GM21786 (cell line): ENCODE data around the gene VPS39.

ENCODE experiments used
- ATAC-seq: cut with Tn5 transposase; IDR thresholded peaks from one replicate; pipeline ENCODE4 v1.9.1; 2021; ENCODE audit not compliant: unreplicated experiment

The VPS39 gene

DNA sequence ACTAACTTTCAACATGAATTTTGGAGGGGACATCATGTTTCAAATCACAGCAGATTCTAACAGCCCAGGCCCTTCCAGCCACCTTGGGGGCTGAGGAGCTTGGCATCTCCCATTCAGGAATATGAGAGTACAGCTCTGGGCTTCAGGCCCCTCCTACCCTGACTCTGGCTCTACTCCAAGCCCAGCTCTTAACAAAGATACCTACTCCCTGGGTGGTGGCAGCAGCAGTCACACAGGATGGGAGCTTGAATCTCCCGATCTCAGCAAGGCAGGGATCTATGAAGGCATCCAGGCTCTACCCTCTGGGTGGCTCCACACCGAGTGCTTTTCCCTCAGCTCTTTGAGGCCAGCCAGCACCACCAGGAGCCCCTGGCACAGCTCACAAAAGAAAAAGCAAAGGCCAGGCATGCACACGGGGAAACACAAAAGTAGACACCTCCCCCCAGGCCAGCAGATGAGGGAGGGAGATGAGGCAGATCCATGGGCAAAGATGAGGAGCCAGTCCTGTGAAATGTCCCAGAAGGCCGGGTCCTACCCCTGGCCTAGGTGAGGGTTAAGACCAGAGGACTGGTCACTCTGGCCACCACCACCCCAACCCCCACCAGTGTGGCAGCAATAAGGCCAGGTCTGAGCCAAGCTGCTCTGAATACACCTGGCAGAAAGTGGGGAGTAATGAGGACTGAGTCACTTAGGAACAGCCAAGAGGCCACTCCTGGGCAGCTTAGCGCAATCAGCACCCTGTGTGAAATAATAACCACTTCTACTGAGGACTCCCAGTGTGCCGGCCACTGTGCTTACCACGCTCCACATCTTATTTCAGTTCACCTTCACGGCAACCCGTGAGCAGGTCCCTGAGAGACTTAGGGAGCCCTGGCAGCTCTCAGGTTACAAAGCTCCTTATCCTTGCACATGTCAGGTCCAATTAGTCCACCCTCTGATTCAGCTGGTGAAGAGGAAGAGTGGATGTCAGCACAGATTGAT, 76.0 kb downstream of the VPS39 start:
- ATAC-seq = no peak

DNA sequence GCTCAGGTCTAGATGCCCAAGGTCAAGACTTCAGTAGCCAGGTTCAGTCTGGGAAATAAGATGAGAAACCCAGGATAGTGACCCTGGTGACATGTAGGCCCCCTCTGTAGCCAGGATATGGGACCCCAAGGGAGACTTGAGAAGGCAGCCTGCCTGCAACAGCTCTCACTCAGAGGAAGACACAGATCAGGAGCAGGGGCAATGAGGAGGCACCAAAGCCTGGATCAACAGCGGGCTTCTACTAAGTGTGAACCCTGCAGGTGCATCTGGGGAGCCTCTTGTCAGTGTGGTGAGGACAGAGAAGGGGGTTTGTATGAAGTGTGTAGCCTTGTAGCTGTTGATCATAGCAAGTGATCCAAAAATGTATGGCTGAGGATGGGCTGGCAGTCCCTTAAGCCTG, 77.1 kb downstream of the VPS39 start:
- no peak for ATAC-seq

DNA sequence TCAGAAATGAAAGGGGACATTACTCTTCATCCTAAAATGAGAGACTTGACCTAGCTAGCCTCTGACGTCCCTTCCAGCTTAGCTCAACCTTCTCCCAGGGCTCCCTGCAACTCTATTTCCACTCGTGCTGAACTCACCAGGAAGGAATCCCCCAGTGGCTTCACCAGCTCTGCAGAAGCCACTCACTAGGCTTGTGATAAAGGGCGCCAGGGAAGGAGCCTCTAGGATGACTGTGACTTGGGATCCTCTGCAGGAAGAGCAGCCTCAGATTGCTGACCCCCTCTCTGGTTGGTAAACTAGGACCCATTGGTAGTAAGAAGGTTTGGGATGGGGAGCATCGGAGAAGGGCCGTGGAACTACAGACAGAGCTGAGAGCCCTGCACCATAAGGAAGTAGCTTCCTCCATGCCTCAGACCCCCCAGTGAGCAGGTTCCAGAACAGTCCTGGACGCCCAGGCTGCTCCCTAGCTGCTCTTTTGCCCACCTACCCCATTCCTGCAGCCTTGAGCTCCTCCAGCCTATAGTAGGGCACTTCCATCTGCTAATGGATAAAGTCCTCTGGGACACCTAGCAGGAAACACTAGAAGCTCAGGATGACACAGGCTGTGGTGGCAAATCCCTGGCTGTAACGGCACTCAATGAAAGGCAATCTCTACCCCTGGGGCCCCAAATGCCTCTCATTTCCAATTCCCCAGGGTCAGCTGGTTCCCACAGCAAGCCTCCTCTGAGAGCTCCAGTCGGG, 77.7 kb downstream of the VPS39 start:
- no peak for ATAC-seq

DNA sequence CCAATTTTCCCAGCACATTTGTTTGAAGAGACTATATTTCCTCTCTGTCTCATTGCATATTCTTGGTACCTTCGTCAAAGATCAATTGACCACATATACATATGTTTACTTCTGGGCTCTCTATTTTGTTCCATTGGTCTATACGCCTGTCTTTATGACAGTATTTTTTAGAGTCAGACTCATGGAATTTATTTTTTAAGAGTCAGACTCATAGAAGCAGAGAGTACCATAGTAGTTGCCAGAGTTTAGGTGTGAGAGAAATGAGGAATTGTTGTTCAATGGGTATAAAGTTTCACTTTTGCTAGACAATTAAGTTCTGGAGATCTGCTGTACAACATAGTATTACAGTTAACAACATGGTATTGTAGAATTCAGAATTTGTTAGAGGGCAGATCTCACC, 78.7 kb downstream of the VPS39 start:
- no peak for ATAC-seq

DNA sequence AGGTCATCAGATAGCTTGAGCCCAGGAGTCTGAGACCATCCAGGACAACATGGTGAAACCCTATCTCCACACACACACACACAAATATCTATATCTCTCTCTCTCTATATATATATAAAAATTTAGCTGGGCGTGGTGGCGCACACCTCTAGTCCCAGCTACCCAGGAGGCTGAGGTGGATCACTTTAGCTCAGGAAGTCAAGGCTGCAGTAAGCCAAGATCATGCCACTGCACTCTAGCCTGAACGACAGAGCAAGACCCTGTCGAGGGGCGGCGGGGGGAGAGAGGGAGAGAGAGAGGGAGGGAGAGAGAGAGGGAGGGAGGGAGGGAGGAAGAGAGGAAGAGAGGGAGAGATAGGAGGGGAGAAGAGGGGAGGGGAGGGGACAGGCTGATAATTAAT, 79.6 kb downstream of the VPS39 start:
- no peak for ATAC-seq

DNA sequence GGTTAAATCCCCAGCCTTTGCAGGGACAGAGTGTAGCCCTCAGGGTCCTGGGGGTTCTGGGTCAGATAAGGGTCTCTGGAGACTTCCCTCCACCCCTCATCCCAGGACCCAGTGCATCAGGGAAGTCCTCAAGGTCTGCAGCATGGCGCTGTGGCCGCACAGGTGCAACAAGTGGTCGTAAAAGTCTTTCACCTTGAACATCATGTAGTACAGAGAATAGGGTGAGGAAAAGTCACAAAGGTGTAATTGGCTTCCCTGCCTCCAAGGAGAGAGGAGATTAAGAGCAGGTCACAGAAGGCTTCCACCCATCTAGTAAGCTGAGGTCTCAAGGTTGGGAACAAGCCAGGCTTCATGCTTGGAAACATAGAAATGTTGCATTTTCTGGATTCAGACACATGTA, 84.6 kb downstream of the VPS39 start:
- no peak for ATAC-seq

DNA sequence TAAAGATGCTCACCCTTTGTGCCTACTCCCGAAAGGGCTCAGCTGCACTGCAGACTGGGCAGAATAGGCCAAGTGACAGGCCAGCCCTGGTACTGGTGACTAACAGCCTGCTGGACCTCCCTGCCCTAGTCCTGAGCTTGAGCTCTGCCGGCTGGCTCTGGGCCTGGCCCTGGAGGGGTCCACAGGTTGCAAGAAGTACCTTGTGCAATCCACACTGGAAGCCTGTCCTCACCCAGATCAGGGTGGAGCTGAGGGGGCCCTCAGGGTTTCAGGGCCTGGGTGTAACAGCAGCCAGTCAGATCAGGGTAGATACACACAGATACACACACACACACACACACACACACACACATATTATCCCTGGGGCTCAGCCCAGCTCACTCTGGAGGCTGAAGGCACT, 86.4 kb downstream of the VPS39 start:
- no peak for ATAC-seq

DNA sequence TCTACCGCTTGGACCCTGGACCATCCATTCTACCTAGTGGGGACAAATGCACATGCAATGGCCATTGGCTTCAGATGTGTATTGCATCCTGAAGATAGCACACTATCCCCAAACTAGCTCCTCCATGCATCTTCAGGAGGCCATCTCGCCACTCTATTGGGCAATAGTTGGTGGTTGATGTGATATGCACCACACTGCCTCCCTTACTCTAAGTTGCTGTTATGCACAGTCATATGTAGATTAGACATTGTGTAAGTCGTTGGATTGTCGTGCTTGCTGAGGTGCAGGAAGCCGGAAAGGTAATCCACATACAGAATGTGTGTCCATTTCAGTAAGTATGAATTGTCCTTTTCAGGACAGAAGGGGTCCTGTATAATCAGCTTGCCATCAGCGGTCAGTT, 87.1 kb downstream of the VPS39 start:
- no peak for ATAC-seq

DNA sequence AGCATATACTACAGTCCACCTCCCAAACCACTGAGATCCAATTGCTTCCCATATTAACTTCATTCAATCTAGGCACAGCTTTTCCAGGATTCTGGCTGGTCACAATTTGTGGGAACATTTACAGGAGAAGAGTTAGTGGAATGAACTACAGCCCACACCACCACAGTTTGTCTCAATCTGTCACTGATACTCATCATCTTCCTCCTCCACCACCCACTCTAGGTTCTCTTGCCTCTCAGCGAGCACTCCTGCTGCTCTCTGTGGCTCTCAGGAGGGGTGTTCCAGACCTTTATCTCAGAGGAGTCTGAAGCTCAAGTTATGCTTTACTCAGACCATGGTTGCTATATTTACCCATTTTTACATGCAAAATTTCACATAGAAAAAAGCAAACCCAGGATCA, 87.8 kb downstream of the VPS39 start:
- ATAC-seq = no peak

DNA sequence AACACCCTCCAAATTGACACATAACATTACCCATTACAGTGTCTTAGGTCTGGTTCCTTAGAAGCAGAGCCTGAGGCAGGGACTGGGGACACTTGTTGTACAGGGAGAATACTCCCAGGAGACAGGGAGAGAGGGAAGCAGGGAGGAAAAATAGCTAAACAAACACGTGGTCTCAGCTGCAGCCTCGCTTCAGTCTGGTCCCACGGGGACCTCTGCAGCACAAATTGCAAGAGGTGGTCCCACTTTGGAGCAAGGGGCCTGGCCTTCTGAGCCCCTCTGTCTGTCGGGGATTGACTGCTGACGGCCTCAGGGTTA, 88.7 kb downstream of the VPS39 start:
- no peak for ATAC-seq

DNA sequence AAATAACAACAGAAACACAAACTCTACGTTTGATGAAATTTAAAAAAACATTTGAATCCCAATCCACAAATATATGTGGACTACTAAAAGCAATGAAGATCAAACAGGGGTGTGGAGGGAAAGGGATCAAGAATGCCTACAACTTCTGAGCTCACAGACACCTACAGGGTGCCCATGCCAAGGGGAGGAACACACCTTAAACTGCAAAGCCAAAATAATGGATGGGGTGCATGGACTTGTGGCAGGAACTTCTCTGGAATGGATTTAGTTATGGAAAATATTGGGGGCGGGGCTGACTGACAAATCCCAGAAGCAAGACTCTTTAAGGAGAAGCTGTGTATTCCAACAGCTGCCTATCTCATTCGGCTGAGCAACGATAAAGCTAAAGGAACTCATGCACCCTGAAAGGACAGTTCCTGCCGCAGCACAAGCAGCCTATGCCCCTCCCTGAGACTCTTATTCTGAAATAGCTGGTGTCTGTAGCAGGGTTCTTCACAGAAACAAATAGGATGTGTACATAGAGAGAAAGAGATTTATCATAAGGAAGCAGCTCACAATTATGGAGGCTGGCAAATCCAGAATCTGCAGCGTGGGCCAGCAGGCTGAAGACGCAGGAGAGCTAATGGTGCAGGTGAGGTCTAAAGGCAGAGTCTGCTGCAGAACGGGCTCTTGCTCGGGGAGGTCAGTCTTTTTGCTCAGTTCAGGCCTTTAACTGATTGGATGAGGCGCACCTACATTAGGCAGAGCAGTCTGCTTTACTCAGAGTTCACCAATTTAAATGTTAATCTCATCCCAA, 89.3 kb downstream of the VPS39 start:
- no peak for ATAC-seq

DNA sequence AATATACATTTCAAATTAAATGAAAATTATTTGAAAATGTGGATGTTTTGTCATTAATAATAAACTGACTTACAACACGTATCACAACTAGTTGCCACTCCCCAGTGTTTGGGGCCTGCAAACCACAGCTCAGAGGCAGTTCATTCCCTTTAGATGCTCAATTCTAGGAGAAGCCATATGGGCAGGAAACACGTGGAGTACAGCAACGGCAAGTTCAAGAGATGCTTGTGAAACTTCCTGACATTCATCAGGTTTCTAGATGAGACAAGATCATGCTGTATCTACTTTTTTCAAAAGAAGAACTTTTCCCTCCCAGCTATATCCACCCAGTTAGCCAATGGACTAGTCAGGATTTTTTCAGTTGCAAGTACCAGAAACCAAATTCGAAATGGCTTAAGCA, 96.2 kb downstream of the VPS39 start:
- no peak for ATAC-seq

DNA sequence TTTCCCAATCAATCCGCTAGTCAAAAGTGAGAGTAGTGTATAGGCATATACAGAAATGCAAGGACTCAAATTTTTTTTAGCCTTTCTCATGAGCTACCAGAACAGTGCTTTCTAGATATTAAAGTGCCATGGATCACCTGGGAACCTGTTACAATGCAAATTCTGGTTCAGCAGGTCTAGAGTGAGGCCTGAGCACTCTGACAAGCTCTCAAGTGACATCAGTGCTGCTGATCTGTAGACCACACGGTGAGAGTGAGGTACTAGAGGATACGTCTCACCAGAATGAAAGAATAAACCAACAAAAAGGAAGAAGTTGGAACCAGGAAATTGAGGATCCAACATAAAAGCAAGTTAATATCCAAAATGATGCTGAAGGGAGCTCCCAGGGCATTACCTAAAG, 97.7 kb downstream of the VPS39 start:
- no peak for ATAC-seq

DNA sequence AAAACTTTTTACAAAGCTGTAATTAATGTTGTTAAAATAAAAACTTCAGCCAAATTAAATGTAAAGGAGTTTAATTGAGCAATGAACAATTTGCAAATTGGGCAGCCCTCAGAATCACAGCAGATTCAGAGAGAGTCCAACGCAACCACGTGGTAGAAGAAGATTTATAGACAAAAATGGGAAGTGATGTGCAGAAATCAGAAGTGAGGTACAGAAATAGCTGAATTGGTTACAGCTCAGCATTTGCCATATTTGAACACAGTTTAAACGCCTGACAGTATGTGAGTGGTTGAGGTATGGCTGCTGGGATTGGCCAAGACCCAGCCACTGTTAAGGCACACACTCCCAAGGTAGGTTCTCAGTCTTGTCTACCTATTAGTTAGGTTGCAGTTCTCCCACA, 99.3 kb downstream of the VPS39 start:
- no peak for ATAC-seq
